A673 (cell line): ENCODE data around the gene MGME1.

Source experiments
- EZH2 ChIP-seq: fragments of 200-600 bp; sonication (generic); IDR thresholded peaks from 2 replicates; pipeline ENCODE4 v1.6.1; 2017; ENCODE audit warnings: borderline replicate concordance, low read depth, mild to moderate bottlenecking, mixed read lengths, antibody characterized with exemption, low read length; ENCODE audit not compliant: poor library complexity, severe bottlenecking
- TF ChIP-seq, protein P1 (sequence below): fragments of 300-800, 200-600 bp; sonication (generic); conservative IDR thresholded peaks from 2 replicates; pipeline ENCODE4 v1.5.1; 2017; ENCODE audit warnings: low read depth, mild to moderate bottlenecking, antibody characterized with exemption, low read length, moderate library complexity, mixed read lengths

DNA sequence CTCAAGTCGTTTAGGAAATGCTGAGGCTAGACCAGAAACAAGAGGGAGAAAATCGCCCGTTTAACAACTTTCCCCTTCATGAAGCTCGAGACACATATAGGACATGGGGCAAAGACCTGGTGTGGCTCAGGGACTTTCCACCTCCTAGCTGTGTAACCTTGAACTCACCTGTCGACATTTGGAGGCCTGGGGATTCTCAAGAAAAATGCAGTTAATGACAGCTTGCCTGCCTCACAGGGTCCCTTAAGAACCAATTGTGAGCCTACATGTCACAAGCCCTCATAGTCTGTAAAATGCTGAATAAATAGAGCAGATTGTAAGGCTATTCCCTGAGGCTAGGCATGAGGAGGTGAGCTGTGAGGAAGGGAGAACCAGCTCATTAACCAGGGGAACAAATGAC, 35.1 kb downstream of the MGME1 start:
- TF ChIP-seq, protein P1, sequence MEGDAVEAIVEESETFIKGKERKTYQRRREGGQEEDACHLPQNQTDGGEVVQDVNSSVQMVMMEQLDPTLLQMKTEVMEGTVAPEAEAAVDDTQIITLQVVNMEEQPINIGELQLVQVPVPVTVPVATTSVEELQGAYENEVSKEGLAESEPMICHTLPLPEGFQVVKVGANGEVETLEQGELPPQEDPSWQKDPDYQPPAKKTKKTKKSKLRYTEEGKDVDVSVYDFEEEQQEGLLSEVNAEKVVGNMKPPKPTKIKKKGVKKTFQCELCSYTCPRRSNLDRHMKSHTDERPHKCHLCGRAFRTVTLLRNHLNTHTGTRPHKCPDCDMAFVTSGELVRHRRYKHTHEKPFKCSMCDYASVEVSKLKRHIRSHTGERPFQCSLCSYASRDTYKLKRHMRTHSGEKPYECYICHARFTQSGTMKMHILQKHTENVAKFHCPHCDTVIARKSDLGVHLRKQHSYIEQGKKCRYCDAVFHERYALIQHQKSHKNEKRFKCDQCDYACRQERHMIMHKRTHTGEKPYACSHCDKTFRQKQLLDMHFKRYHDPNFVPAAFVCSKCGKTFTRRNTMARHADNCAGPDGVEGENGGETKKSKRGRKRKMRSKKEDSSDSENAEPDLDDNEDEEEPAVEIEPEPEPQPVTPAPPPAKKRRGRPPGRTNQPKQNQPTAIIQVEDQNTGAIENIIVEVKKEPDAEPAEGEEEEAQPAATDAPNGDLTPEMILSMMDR: no peak
- no peak for TF ChIP-seq EZH2
